ENCODE measurements around the gene TMEM41B. TPM values are rescaled to one million over a fixed set of nuclear protein-coding genes. Genes with fewer than 3 reads are reported as not detected.
A peak's percentile ranks its signal among the peaks of the same experiment; 100 is the strongest.
"Not testable (repeated sequence)": the region's sequence is repeated elsewhere in the genome, so short reads cannot be mapped to it uniquely, and the experiment has no call there.

The TMEM41B gene
- total RNA-seq, 1 experiment from 2014 or later = 28.2 TPM

- DNase-seq (ENCODE audit: low read depth) = not testable (repeated sequence)
Observed at GRCh38 chr11:9260838-9261146, 53.6 kb downstream of the TMEM41B start.

GRCh38 chr11:9259981-9260837 is 54.2 kb downstream of the TMEM41B start:
- no peak for DNase-seq (ENCODE audit: low read depth)

- DNase-seq (ENCODE audit: low read depth) = not testable (repeated sequence)
Observed at GRCh38 chr11:9258279-9258678, 56.1 kb downstream of the TMEM41B start.

- DNase-seq (ENCODE audit: low read depth) = no peak
Observed at GRCh38 chr11:9254416-9254815, 60.0 kb downstream of the TMEM41B start.

- DNase-seq (ENCODE audit: low read depth) = no peak
Observed at GRCh38 chr11:9253086-9253485, 61.3 kb downstream of the TMEM41B start.

GRCh38 chr11:9251311-9251710 is 63.1 kb downstream of the TMEM41B start:
- DNase-seq (ENCODE audit: low read depth) = peak; percentile 20

- DNase-seq (ENCODE audit: low read depth) = peak; percentile 19
Observed at GRCh38 chr11:9250139-9250582, 64.2 kb downstream of the TMEM41B start.

GRCh38 chr11:9249252-9249651 is 65.1 kb downstream of the TMEM41B start:
- DNase-seq (ENCODE audit: low read depth) = no peak

GRCh38 chr11:9247863-9248262 is 66.5 kb downstream of the TMEM41B start:
- no peak for DNase-seq (ENCODE audit: low read depth)

- not testable (repeated sequence) for DNase-seq (ENCODE audit: low read depth)
Observed at GRCh38 chr11:9236242-9236641, 78.2 kb downstream of the TMEM41B start.

GRCh38 chr11:9232482-9232881 is 81.9 kb downstream of the TMEM41B start:
- no peak for DNase-seq (ENCODE audit: low read depth)

- peak; percentile 6 for DNase-seq (ENCODE audit: low read depth)
Observed at GRCh38 chr11:9231848-9232177, 82.6 kb downstream of the TMEM41B start.

Other genes starting within 250 kb of the TMEM41B start
- 0.18 and 0.51 TPM in 2 replicates for gene SCUBE2, start 223.0 kb downstream of the TMEM41B start, total RNA-seq (2014; rRNA removed; shearing (Covaris generic))
- 62.5 and 67.5 TPM in 2 replicates for gene DENND5A, start 49.2 kb downstream of the TMEM41B start, total RNA-seq (2014; rRNA removed; shearing (Covaris generic))
- 69.4 and 72.7 TPM in 2 replicates for gene IPO7, start 70.1 kb upstream of the TMEM41B start, total RNA-seq (2014; rRNA removed; shearing (Covaris generic))
- 14.1 and 27.0 TPM in 2 replicates for gene ZNF143, start 146.4 kb upstream of the TMEM41B start, total RNA-seq (2014; rRNA removed; shearing (Covaris generic))

All from Daoy (cell line).